ENCODE data around the gene ALAS1.

DNA sequence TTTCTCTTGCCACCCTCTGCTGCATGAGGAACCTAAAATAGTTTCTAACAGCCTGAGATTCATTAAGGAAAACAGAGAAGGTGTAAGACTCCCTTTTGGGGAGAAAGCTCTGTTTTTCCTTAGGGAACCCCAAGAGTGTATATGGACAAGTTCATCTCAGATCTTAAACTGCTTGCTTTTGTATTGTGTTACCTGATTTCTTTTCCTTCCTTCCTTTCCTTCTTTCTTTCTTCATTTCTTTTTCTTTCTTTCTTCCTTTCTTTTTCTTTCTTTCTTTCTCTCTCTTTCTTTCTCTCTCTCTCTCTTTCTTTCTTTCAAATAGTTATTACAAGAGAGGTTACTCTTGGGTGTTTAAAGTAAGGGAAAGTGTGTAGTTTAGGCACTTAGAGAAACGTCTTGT, 38.5 kb upstream of the ALAS1 start:
- TF ChIP-seq CTCF (IDR thresholded peaks at IDR 0.05; ENCODE audit: insufficient read depth, low read length), result no peak
- TF ChIP-seq REST (IDR thresholded peaks at IDR 0.05; ENCODE audit: insufficient replicate concordance, low read depth), result no peak
